Activated naive CD4-positive, alpha-beta T cell treated with anti-CD3 and anti-CD28 coated beads for 36 hours (primary cell): ENCODE results near the gene ARHGAP24. TPM values are rescaled to one million over a fixed set of nuclear protein-coding genes. Genes with fewer than 3 reads are reported as not detected.

Experiments used
- CTCF ChIA-PET: fragments of 350-600 bp; sonication (Branson Sonifier 250); formaldehyde crosslinking; loops from one replicate; lab custom pipeline; 2021; ENCODE audit warnings: antibody characterized with exemption; lab: Charles Lee
- DNase-seq: peaks from one replicate; pipeline ENCODE4 v3.0.0-alpha.2; 2020
- H3K27ac Mint-ChIP-seq: one replicate; pipeline ENCODE4 v1.8.0; 2021; ENCODE audit warnings: mild to moderate bottlenecking, mixed read lengths
- H3K27me3 Mint-ChIP-seq: one replicate; pipeline ENCODE4 v1.8.0; 2021; ENCODE audit warnings: low read depth, mixed read lengths
- H3K36me3 Mint-ChIP-seq: one replicate; pipeline ENCODE4 v1.8.0; 2021; ENCODE audit warnings: low read depth, mixed read lengths
- H3K4me1 Mint-ChIP-seq: one replicate; pipeline ENCODE4 v1.8.0; 2021; ENCODE audit warnings: low read depth, mixed read lengths
- H3K4me3 Mint-ChIP-seq: one replicate; pipeline ENCODE4 v1.8.0; 2021; ENCODE audit warnings: mild to moderate bottlenecking, moderate library complexity, mixed read lengths
- H3K9me3 Mint-ChIP-seq: one replicate; pipeline ENCODE4 v1.8.0; 2021; ENCODE audit warnings: mixed read lengths
- intact Hi-C: fragments of 100-400 bp; cut with micrococcal nuclease; formaldehyde crosslinking; loops from one replicate; pipeline ENCODE4 v1.15.1; 2023
- total RNA-seq, 2 experiments: library from RNA; stranded (reverse); gene quantifications; one replicate each; pipeline ENCODE4 v1.2.3, GENCODE V29; 2021

Gene ARHGAP24
- total RNA-seq, 2 experiments from 2014 or later = not detected

GRCh38 chr4:85579942-85580341 is 105.0 kb downstream of the ARHGAP24 start:
- CTCF ChIA-PET = no interaction called here
- DNase-seq = no peak
- H3K4me3 Mint-ChIP-seq = no peak overlapping the region
- no peaks in the 10 kb centered on the region for H3K36me3 Mint-ChIP-seq
- H3K27me3 Mint-ChIP-seq = no peaks in the 10 kb centered on the region
- H3K4me1 Mint-ChIP-seq = no peaks in the 10 kb centered on the region
- H3K9me3 Mint-ChIP-seq = peaks cover 2% of the 10 kb centered on the region
- H3K27ac Mint-ChIP-seq = no peak overlapping the region
- intact Hi-C loops = no loop called here

GRCh38 chr4:85580489-85580888 is 105.5 kb downstream of the ARHGAP24 start:
- DNase-seq = no peak
- Mint-ChIP-seq H3K27ac (no peak overlapping the region), H3K4me1 (no peaks in the 10 kb centered on the region), H3K27me3 (no peaks in the 10 kb centered on the region), H3K36me3 (no peaks in the 10 kb centered on the region), H3K9me3 (peaks cover 2% of the 10 kb centered on the region), H3K4me3 (no peak overlapping the region)
- intact Hi-C loops = no loop called here
- CTCF ChIA-PET = no interaction called here

GRCh38 chr4:85587952-85588351 is 113.0 kb downstream of the ARHGAP24 start:
- intact Hi-C loops = no loop called here
- no peak for DNase-seq
- H3K27me3 Mint-ChIP-seq = no peaks in the 10 kb centered on the region
- H3K36me3 Mint-ChIP-seq = no peaks in the 10 kb centered on the region
- CTCF ChIA-PET = no interaction called here
- H3K9me3 Mint-ChIP-seq = peaks cover 3% of the 10 kb centered on the region
- no peaks in the 10 kb centered on the region for H3K4me1 Mint-ChIP-seq
- no peak overlapping the region for H3K27ac Mint-ChIP-seq
- no peak overlapping the region for H3K4me3 Mint-ChIP-seq

- H3K4me1 Mint-ChIP-seq = no peaks in the 10 kb centered on the region
- no peak overlapping the region for H3K27ac Mint-ChIP-seq
- H3K4me3 Mint-ChIP-seq = no peak overlapping the region
- CTCF ChIA-PET = no interaction called here
- DNase-seq = no peak
- peaks cover 2% of the 10 kb centered on the region for H3K27me3 Mint-ChIP-seq
- no peaks in the 10 kb centered on the region for H3K36me3 Mint-ChIP-seq
- intact Hi-C loops = no loop called here
- no peaks in the 10 kb centered on the region for H3K9me3 Mint-ChIP-seq
Measured at GRCh38 chr4:85591406-85592098, 116.6 kb downstream of the ARHGAP24 start.

- Mint-ChIP-seq H3K36me3 (no peaks in the 10 kb centered on the region), H3K27ac (no peak overlapping the region), H3K4me3 (no peak overlapping the region), H3K27me3 (peaks cover 2% of the 10 kb centered on the region), H3K4me1 (no peaks in the 10 kb centered on the region), H3K9me3 (no peaks in the 10 kb centered on the region)
- no peak for DNase-seq
- CTCF ChIA-PET = no interaction called here
- intact Hi-C loops = no loop called here
Measured at GRCh38 chr4:85595098-85595775, 120.3 kb downstream of the ARHGAP24 start.

- Mint-ChIP-seq H3K36me3 (no peaks in the 10 kb centered on the region), H3K4me1 (no peaks in the 10 kb centered on the region), H3K27me3 (peaks cover 2% of the 10 kb centered on the region), H3K4me3 (no peak overlapping the region), H3K9me3 (no peaks in the 10 kb centered on the region), H3K27ac (no peak overlapping the region)
- CTCF ChIA-PET = no interaction called here
- no peak for DNase-seq
- intact Hi-C loops = no loop called here
Measured at GRCh38 chr4:85595796-85596559, 121.0 kb downstream of the ARHGAP24 start.

- CTCF ChIA-PET = no interaction called here
- no peaks in the 10 kb centered on the region for H3K4me1 Mint-ChIP-seq
- peaks cover 2% of the 10 kb centered on the region for H3K27me3 Mint-ChIP-seq
- no peaks in the 10 kb centered on the region for H3K9me3 Mint-ChIP-seq
- no peak overlapping the region for H3K27ac Mint-ChIP-seq
- H3K4me3 Mint-ChIP-seq = no peak overlapping the region
- intact Hi-C loops = no loop called here
- no peak for DNase-seq
- no peaks in the 10 kb centered on the region for H3K36me3 Mint-ChIP-seq
Measured at GRCh38 chr4:85598936-85599335, 124.0 kb downstream of the ARHGAP24 start.

GRCh38 chr4:85600501-85600900 is 125.6 kb downstream of the ARHGAP24 start:
- intact Hi-C loops = no loop called here
- Mint-ChIP-seq H3K27ac (no peak overlapping the region), H3K4me1 (no peaks in the 10 kb centered on the region), H3K4me3 (no peak overlapping the region), H3K36me3 (no peaks in the 10 kb centered on the region), H3K9me3 (no peaks in the 10 kb centered on the region), H3K27me3 (no peaks in the 10 kb centered on the region)
- CTCF ChIA-PET = no interaction called here
- no peak for DNase-seq

- H3K27me3 Mint-ChIP-seq = no peaks in the 10 kb centered on the region
- H3K4me3 Mint-ChIP-seq = no peak overlapping the region
- intact Hi-C loops = no loop called here
- DNase-seq = no peak
- no peaks in the 10 kb centered on the region for H3K36me3 Mint-ChIP-seq
- H3K9me3 Mint-ChIP-seq = no peaks in the 10 kb centered on the region
- H3K4me1 Mint-ChIP-seq = peaks cover 3% of the 10 kb centered on the region
- CTCF ChIA-PET = no interaction called here
- H3K27ac Mint-ChIP-seq = no peak overlapping the region
Measured at GRCh38 chr4:85603437-85604336, 128.7 kb downstream of the ARHGAP24 start.

GRCh38 chr4:85606505-85606904 is 131.6 kb downstream of the ARHGAP24 start:
- no peaks in the 10 kb centered on the region for H3K27me3 Mint-ChIP-seq
- intact Hi-C loops = no loop called here
- peaks cover 5% of the 10 kb centered on the region for H3K4me1 Mint-ChIP-seq
- H3K27ac Mint-ChIP-seq = no peak overlapping the region
- DNase-seq = no peak
- no peak overlapping the region for H3K4me3 Mint-ChIP-seq
- H3K36me3 Mint-ChIP-seq = no peaks in the 10 kb centered on the region
- peaks cover 3% of the 10 kb centered on the region for H3K9me3 Mint-ChIP-seq
- CTCF ChIA-PET = no interaction called here

GRCh38 chr4:85607624-85608023 is 132.7 kb downstream of the ARHGAP24 start:
- intact Hi-C loops = no loop called here
- H3K27ac Mint-ChIP-seq = no peak overlapping the region
- no peak for DNase-seq
- CTCF ChIA-PET = no interaction called here
- peaks cover 5% of the 10 kb centered on the region for H3K4me1 Mint-ChIP-seq
- no peak overlapping the region for H3K4me3 Mint-ChIP-seq
- no peaks in the 10 kb centered on the region for H3K36me3 Mint-ChIP-seq
- H3K27me3 Mint-ChIP-seq = no peaks in the 10 kb centered on the region
- peaks cover 3% of the 10 kb centered on the region for H3K9me3 Mint-ChIP-seq

- Mint-ChIP-seq H3K9me3 (peaks cover 3% of the 10 kb centered on the region), H3K27me3 (no peaks in the 10 kb centered on the region), H3K36me3 (no peaks in the 10 kb centered on the region), H3K27ac (peak overlapping the region; percentile 30), H3K4me3 (no peak overlapping the region), H3K4me1 (peaks cover 5% of the 10 kb centered on the region)
- CTCF ChIA-PET = no interaction called here
- intact Hi-C loops = no loop called here
- DNase-seq = peak; percentile 6
Measured at GRCh38 chr4:85610450-85610849, 135.5 kb downstream of the ARHGAP24 start.
